ENCODE data around the gene KRTAP4-8. TPM values are rescaled to one million over a fixed set of nuclear protein-coding genes. Genes with fewer than 3 reads are reported as not detected.

Gene KRTAP4-8
- total and polyA plus RNA-seq, 2 of the 13 experiments (the other 11 are each of a cell fraction or from before 2014, with no cell fraction given), result not detected

- ATAC-seq (no peak), DNase-seq (ENCODE audit: low spot score) (no peak), FAIRE-seq (no peak)
- no peak overlapping the region for H2AFZ ChIP-seq (ENCODE audit: low read length)
- no peaks in the 10 kb centered on the region for H3K79me2 ChIP-seq (ENCODE audit: insufficient read depth, low read length)
- POLR2A ChIA-PET, result no interaction called here
- 0 out of 5 replicates have a peak, but pooled peaks cover 0 to 3% of the 10 kb centered on the region in 2 experiments for H3K27me3 ChIP-seq (ENCODE audit: control insufficient read depth in 1 of 2, insufficient read depth in 2 of 2, low read length in 2 of 2)
- intact Hi-C loops (cut with micrococcal nuclease; ENCODE audit: unreplicated experiment), result no loop called here
- no peak overlapping the region for H3K4me3 ChIP-seq (replicated peaks in 1 of 3; ENCODE audit: insufficient read depth in 1 of 3, low read depth in 2 of 3, low read length in 3 of 3)
- in situ Hi-C loops (cut with HindIII; ENCODE audit: extremely low pct_ligation_motif_present, low pct_unique_long_range_greater_than_20kb), result no loop called here
- no peak overlapping the region for H3K27ac ChIP-seq (ENCODE audit: extremely low read length, insufficient read depth, low read length)
- H4K20me1 ChIP-seq (ENCODE audit: insufficient read depth, low read length), result no peaks in the 10 kb centered on the region
- no peaks in the 10 kb centered on the region for H3K9me3 ChIP-seq (ENCODE audit: low read length)
- no TSS peak for BruUV-seq (replicated peaks)
- TF ChIP-seq SRSF1 (optimal IDR thresholded peaks at IDR 0.05; ENCODE audit: low read depth, low read length), result no peak
- TF ChIP-seq, protein P1, sequence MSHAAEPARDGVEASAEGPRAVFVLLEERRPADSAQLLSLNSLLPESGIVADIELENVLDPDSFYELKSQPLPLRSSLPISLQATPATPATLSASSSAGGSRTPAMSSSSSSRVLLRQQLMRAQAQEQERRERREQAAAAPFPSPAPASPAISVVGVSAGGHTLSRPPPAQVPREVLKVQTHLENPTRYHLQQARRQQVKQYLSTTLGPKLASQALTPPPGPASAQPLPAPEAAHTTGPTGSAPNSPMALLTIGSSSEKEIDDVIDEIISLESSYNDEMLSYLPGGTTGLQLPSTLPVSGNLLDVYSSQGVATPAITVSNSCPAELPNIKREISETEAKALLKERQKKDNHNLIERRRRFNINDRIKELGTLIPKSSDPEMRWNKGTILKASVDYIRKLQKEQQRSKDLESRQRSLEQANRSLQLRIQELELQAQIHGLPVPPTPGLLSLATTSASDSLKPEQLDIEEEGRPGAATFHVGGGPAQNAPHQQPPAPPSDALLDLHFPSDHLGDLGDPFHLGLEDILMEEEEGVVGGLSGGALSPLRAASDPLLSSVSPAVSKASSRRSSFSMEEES (CRISPR knock-in tag; IDR thresholded peaks at IDR 0.05), result no peak
- TF ChIP-seq NRL (CRISPR knock-in tag; IDR thresholded peaks at IDR 0.05; ENCODE audit: borderline replicate concordance), result no peak
- no peak for TF ChIP-seq ZKSCAN5 (CRISPR knock-in tag; IDR thresholded peaks at IDR 0.05)
- no peak for TF ChIP-seq KLF12 (CRISPR knock-in tag; IDR thresholded peaks at IDR 0.05; ENCODE audit: borderline replicate concordance)
- TF ChIP-seq KDM4B (CRISPR knock-in tag; IDR thresholded peaks at IDR 0.05), result no peak
- no peak for TF ChIP-seq FLYWCH1 (CRISPR knock-in tag; IDR thresholded peaks at IDR 0.05)
- TF ChIP-seq, protein P2, sequence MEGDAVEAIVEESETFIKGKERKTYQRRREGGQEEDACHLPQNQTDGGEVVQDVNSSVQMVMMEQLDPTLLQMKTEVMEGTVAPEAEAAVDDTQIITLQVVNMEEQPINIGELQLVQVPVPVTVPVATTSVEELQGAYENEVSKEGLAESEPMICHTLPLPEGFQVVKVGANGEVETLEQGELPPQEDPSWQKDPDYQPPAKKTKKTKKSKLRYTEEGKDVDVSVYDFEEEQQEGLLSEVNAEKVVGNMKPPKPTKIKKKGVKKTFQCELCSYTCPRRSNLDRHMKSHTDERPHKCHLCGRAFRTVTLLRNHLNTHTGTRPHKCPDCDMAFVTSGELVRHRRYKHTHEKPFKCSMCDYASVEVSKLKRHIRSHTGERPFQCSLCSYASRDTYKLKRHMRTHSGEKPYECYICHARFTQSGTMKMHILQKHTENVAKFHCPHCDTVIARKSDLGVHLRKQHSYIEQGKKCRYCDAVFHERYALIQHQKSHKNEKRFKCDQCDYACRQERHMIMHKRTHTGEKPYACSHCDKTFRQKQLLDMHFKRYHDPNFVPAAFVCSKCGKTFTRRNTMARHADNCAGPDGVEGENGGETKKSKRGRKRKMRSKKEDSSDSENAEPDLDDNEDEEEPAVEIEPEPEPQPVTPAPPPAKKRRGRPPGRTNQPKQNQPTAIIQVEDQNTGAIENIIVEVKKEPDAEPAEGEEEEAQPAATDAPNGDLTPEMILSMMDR (CRISPR knock-in tag; IDR thresholded peaks at IDR 0.05), result no peak
- TF ChIP-seq ZNF768 (CRISPR knock-in tag; IDR thresholded peaks at IDR 0.05), result no peak
- no peak for TF ChIP-seq ZNF253 (CRISPR knock-in tag; IDR thresholded peaks at IDR 0.05; ENCODE audit: borderline replicate concordance)
- no peak for TF ChIP-seq ZNF737 (CRISPR knock-in tag; IDR thresholded peaks at IDR 0.05; ENCODE audit: borderline replicate concordance)
- TF ChIP-seq NCOA5 (CRISPR knock-in tag; IDR thresholded peaks at IDR 0.05), result no peak
- no peak for TF ChIP-seq ZNF747 (CRISPR knock-in tag; IDR thresholded peaks at IDR 0.05; ENCODE audit: borderline replicate concordance)
- no peak for TF ChIP-seq EED (CRISPR knock-in tag; IDR thresholded peaks at IDR 0.05)
- no peak for TF ChIP-seq ZNF205 (CRISPR knock-in tag; IDR thresholded peaks at IDR 0.05)
- no peak for TF ChIP-seq ELF3 (CRISPR knock-in tag; IDR thresholded peaks at IDR 0.05)
- no peaks in the 10 kb centered on the region for H3K4me1 ChIP-seq (ENCODE audit: insufficient read depth, low read length)
- WGBS (ENCODE audit: low lambda C conversion rate), result 43% methylated on average over 2 of the region's 2 CpGs
- no peak overlapping the region for H3K4me2 ChIP-seq (ENCODE audit: low read depth, low read length)
- no peak overlapping the region for H3K9ac ChIP-seq (ENCODE audit: insufficient read depth, low read depth, low read length)
- CTCF ChIA-PET (ENCODE audit: low intra/inter-chr PET ratio, low total read pairs), result no interaction called here
- no peaks in the 10 kb centered on the region for H3K36me3 ChIP-seq (replicated peaks in 1 of 2; ENCODE audit: control insufficient read depth in 1 of 2, insufficient read depth in 2 of 2, low read length in 2 of 2)
Measured at GRCh38 chr17:41133880-41134735, 36.2 kb upstream of the KRTAP4-8 start.

Measured in HepG2 (cell line).